ENCODE results near the gene OCA2. TPM values are rescaled to one million over a fixed set of nuclear protein-coding genes. Genes with fewer than 3 reads are reported as not detected.

The OCA2 gene
- total RNA-seq, 1 experiment from 2014 or later, result 0.13 TPM

DNA sequence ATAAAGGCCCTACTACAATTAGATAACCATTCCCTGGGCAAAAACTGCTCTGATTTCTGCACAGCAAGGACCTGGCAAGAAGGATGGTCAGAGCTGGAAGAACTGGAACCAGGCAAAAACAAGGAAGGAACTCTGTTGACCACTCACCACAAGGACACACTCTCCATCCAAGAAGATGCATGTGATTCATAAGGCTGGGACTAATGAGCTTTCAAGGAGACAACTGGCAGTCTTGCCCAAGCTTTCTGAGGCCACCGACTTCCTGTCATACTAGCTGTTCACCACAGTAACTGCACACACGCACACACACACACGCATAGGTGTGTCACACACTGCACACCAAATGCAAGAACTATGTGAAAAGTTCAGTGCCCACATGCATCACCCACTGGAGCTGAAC is 256.6 kb downstream of the OCA2 start:
- Histone ChIP-seq H3K27me3 (ENCODE audit: control insufficient read depth, insufficient read depth, low read length) (no peaks in the 10 kb centered on the region), H3K36me3 (ENCODE audit: control insufficient read depth, insufficient read depth, low read length) (no peaks in the 10 kb centered on the region), H3K4me1 (ENCODE audit: control insufficient read depth, insufficient read depth, low read length) (no peaks in the 10 kb centered on the region), H3K27ac (ENCODE audit: low read length) (no peak overlapping the region), H3K9me3 (ENCODE audit: control insufficient read depth, insufficient read depth, low read depth, low read length) (no peaks in the 10 kb centered on the region), H3K4me3 (ENCODE audit: low read depth in 2 of 2, low read length in 2 of 2) (no peak overlapping the region)
- intact Hi-C loops (cut with micrococcal nuclease; ENCODE audit: unreplicated experiment) (no loop called here), in situ Hi-C loops (cut with HindIII; ENCODE audit: low pct_unique_long_range_greater_than_20kb, low sequenced_read_pairs) (no loop called here)
- ChIA-PET POLR2A (no interaction called here), CTCF (no interaction called here)
- no peak for DNase-seq (ENCODE audit: low read depth, low spot score)
- no peak for ATAC-seq
- TF ChIP-seq, protein P1, sequence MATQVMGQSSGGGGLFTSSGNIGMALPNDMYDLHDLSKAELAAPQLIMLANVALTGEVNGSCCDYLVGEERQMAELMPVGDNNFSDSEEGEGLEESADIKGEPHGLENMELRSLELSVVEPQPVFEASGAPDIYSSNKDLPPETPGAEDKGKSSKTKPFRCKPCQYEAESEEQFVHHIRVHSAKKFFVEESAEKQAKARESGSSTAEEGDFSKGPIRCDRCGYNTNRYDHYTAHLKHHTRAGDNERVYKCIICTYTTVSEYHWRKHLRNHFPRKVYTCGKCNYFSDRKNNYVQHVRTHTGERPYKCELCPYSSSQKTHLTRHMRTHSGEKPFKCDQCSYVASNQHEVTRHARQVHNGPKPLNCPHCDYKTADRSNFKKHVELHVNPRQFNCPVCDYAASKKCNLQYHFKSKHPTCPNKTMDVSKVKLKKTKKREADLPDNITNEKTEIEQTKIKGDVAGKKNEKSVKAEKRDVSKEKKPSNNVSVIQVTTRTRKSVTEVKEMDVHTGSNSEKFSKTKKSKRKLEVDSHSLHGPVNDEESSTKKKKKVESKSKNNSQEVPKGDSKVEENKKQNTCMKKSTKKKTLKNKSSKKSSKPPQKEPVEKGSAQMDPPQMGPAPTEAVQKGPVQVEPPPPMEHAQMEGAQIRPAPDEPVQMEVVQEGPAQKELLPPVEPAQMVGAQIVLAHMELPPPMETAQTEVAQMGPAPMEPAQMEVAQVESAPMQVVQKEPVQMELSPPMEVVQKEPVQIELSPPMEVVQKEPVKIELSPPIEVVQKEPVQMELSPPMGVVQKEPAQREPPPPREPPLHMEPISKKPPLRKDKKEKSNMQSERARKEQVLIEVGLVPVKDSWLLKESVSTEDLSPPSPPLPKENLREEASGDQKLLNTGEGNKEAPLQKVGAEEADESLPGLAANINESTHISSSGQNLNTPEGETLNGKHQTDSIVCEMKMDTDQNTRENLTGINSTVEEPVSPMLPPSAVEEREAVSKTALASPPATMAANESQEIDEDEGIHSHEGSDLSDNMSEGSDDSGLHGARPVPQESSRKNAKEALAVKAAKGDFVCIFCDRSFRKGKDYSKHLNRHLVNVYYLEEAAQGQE (IDR thresholded peaks at IDR 0.05; ENCODE audit: insufficient read depth in 1 of 2, low read depth in 2 of 2, low read length in 1 of 2), result no peak
- no peak for TF ChIP-seq POLR2AphosphoS5 (IDR thresholded peaks at IDR 0.05; ENCODE audit: low read depth, low read length)
- BruUV-seq (replicated peaks), result no TSS peak

DNA sequence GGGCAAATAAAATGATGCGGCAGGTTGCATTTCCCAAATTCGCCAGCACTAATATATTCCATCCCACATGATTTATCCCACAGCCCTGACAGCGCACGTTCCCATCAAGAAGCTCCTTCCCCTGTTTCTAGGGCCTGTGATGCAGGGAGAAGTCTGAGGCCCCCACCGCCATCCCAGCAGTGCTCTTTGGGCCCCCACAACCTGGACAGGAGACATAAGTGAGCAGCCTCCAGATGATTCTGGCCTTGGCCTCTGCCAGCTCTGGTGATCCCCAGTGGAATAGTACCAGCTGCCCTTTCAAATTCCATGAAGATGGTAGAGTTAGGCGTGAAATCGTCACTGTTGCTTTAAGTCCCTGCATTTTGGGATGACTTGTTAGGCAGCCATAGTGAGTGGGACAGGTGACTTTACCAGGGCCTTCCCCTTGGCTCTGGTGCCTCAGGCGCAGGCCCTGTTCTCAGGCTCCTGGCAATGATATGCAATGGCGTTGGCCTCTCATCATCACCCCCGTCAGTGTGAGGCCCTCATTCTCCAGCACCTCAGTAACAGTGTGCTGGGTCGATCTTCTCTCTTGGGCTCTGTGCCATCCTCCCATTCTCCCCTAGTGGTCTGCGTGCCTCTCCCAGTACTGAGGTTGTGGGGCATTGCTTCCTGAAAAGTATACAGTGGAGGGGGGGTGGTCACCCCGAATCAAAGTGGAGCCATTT is 263.7 kb downstream of the OCA2 start:
- Histone ChIP-seq H3K27ac (ENCODE audit: low read length) (no peak overlapping the region), H3K36me3 (ENCODE audit: control insufficient read depth, insufficient read depth, low read length) (no peaks in the 10 kb centered on the region), H3K4me3 (ENCODE audit: low read depth in 2 of 2, low read length in 2 of 2) (no peak overlapping the region), H3K27me3 (ENCODE audit: control insufficient read depth, insufficient read depth, low read length) (no peaks in the 10 kb centered on the region), H3K9me3 (ENCODE audit: control insufficient read depth, insufficient read depth, low read depth, low read length) (no peaks in the 10 kb centered on the region), H3K4me1 (ENCODE audit: control insufficient read depth, insufficient read depth, low read length) (no peaks in the 10 kb centered on the region)
- no peak for ATAC-seq
- CTCF ChIA-PET, result no interaction called here
- in situ Hi-C loops (cut with HindIII; ENCODE audit: low pct_unique_long_range_greater_than_20kb, low sequenced_read_pairs), result no loop called here
- no peak for TF ChIP-seq POLR2AphosphoS5 (IDR thresholded peaks at IDR 0.05; ENCODE audit: low read depth, low read length)
- BruUV-seq (replicated peaks), result no TSS peak
- no peak for DNase-seq (ENCODE audit: low read depth, low spot score)
- POLR2A ChIA-PET, result no interaction called here
- intact Hi-C loops (cut with micrococcal nuclease; ENCODE audit: unreplicated experiment), result no loop called here

DNA sequence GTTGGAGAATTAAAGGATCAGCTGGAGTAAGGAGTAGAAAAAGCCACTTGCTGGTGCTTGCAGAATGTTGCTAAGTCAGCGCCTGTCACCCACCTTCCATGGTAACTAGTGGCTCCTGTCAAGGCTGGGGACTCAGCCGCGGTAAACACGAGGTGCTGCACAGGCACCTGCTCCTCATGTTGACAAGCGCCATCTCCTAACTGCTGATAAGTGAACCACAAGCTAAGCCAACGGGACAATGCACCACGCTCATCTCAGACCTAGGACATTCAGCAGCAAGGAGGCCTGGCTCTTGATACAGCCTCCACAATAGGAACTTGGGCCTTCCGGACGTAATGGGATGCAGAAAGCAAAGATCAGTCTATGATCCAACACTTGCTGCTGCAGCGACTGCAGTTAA is 264.4 kb downstream of the OCA2 start:
- in situ Hi-C loops (cut with HindIII; ENCODE audit: low pct_unique_long_range_greater_than_20kb, low sequenced_read_pairs), result no loop called here
- no peak for TF ChIP-seq SIN3A (IDR thresholded peaks at IDR 0.05; ENCODE audit: borderline replicate concordance, insufficient read depth, low read depth, low read length)
- TF ChIP-seq, protein P1 (IDR thresholded peaks at IDR 0.05; ENCODE audit: insufficient read depth in 1 of 2, low read depth in 2 of 2, low read length in 1 of 2), result no peak
- no peak for TF ChIP-seq POLR2AphosphoS5 (IDR thresholded peaks at IDR 0.05; ENCODE audit: low read depth, low read length)
- TF ChIP-seq CTCF (IDR thresholded peaks at IDR 0.05), result no peak
- TF ChIP-seq TCF7L2 (IDR thresholded peaks at IDR 0.05; ENCODE audit: low read depth, low read length), result no peak
- intact Hi-C loops (cut with micrococcal nuclease; ENCODE audit: unreplicated experiment), result no loop called here
- Histone ChIP-seq H3K27ac (ENCODE audit: low read length) (no peak overlapping the region), H3K4me1 (ENCODE audit: control insufficient read depth, insufficient read depth, low read length) (no peaks in the 10 kb centered on the region), H3K36me3 (ENCODE audit: control insufficient read depth, insufficient read depth, low read length) (no peaks in the 10 kb centered on the region), H3K27me3 (ENCODE audit: control insufficient read depth, insufficient read depth, low read length) (no peaks in the 10 kb centered on the region), H3K4me3 (ENCODE audit: low read depth in 2 of 2, low read length in 2 of 2) (no peak overlapping the region), H3K9me3 (ENCODE audit: control insufficient read depth, insufficient read depth, low read depth, low read length) (no peaks in the 10 kb centered on the region)
- BruUV-seq (replicated peaks), result no TSS peak
- no peak for DNase-seq (ENCODE audit: low read depth, low spot score)
- ATAC-seq, result no peak
- CTCF ChIA-PET, result no interaction called here
- POLR2A ChIA-PET, result no interaction called here

Measured in Panc1 (cell line).